Measurements from ENCODE around the gene NALCN. TPM values are rescaled to one million over a fixed set of nuclear protein-coding genes. Genes with fewer than 3 reads are reported as not detected.

Gene NALCN
- total RNA-seq, 2 donors from 2014 or later, result 1.6 to 4.6 TPM

- Histone ChIP-seq H3K4me3 (no peak overlapping the region), H3K27me3 (no peaks in the 10 kb centered on the region), H3K27ac (no peak overlapping the region), H3K36me3 (replicated peaks in 1 of 2; ENCODE audit: insufficient read depth in 1 of 2, low read depth in 2 of 2) (no peaks in the 10 kb centered on the region), H3K4me1 (no peaks in the 10 kb centered on the region), H3K9me3 (no peaks in the 10 kb centered on the region)
- TF ChIP-seq CTCF (IDR thresholded peaks at IDR 0.05), result no peak
- ATAC-seq (no peak), DNase-seq (no peak)
- intact Hi-C loops (cut with DNase I), result no loop called here
- WGBS, 2 donors, result 89 to 92% methylated on average over 5 of the region's 5 CpGs
Observed at GRCh38 chr13:101354895-101355294, 61.4 kb downstream of the NALCN start.

GRCh38 chr13:101346942-101347728, 69.2 kb downstream of the NALCN start:
- WGBS, 2 donors, result 88 to 89% methylated on average over 5 of the region's 5 CpGs
- DNase-seq (no peak), ATAC-seq (no peak)
- intact Hi-C loops (cut with DNase I), result no loop called here
- Histone ChIP-seq H3K27me3 (no peaks in the 10 kb centered on the region), H3K27ac (no peak overlapping the region), H3K36me3 (replicated peaks in 1 of 2; ENCODE audit: insufficient read depth in 1 of 2, low read depth in 2 of 2) (no peaks in the 10 kb centered on the region), H3K4me1 (no peaks in the 10 kb centered on the region), H3K4me3 (no peak overlapping the region), H3K9me3 (no peaks in the 10 kb centered on the region)
- TF ChIP-seq CTCF (IDR thresholded peaks at IDR 0.05), result no peak
- TF ChIP-seq POLR2A (IDR thresholded peaks at IDR 0.05), result no peak

- 86 to 87% methylated on average over 4 of the region's 4 CpGs for WGBS, 2 donors
- no peak for ATAC-seq
- intact Hi-C loops (cut with DNase I), result no loop called here
Observed at GRCh38 chr13:101346161-101346560, 70.1 kb downstream of the NALCN start.

GRCh38 chr13:101343128-101343787, 73.0 kb downstream of the NALCN start:
- WGBS, 2 donors, result 71 to 76% methylated on average over 5 of the region's 5 CpGs
- TF ChIP-seq POLR2A (IDR thresholded peaks at IDR 0.05), result no peak
- no peaks in the 10 kb centered on the region for H3K4me1 ChIP-seq
- H3K36me3 ChIP-seq (replicated peaks in 1 of 2; ENCODE audit: insufficient read depth in 1 of 2, low read depth in 2 of 2), result no peaks in the 10 kb centered on the region
- DNase-seq (no peak), ATAC-seq (no peak)
- intact Hi-C loops (cut with DNase I), result no loop called here
- H3K27me3 ChIP-seq, result no peaks in the 10 kb centered on the region
- H3K27ac ChIP-seq, result no peak overlapping the region
- H3K9me3 ChIP-seq, result no peaks in the 10 kb centered on the region
- no peak overlapping the region for H3K4me3 ChIP-seq

More at GRCh38 chr13:101346161-101346560, 70.1 kb downstream of the NALCN start:
- DNase-seq, result no peak
- H3K9me3 ChIP-seq, result no peaks in the 10 kb centered on the region
- no peak overlapping the region for H3K27ac ChIP-seq
- no peaks in the 10 kb centered on the region for H3K4me1 ChIP-seq
- TF ChIP-seq CTCF (IDR thresholded peaks at IDR 0.05) (no peak), POLR2A (IDR thresholded peaks at IDR 0.05) (no peak)
- no peaks in the 10 kb centered on the region for H3K27me3 ChIP-seq
- H3K4me3 ChIP-seq, result no peak overlapping the region
- H3K36me3 ChIP-seq (replicated peaks in 1 of 2; ENCODE audit: insufficient read depth in 1 of 2, low read depth in 2 of 2), result no peaks in the 10 kb centered on the region

- Histone ChIP-seq H3K27ac (no peak overlapping the region), H3K36me3 (replicated peaks in 1 of 2; ENCODE audit: insufficient read depth in 1 of 2, low read depth in 2 of 2) (no peaks in the 10 kb centered on the region), H3K4me1 (no peaks in the 10 kb centered on the region), H3K4me3 (no peak overlapping the region), H3K9me3 (no peaks in the 10 kb centered on the region), H3K27me3 (no peaks in the 10 kb centered on the region)
- no peak for DNase-seq
- no peak for TF ChIP-seq POLR2A (IDR thresholded peaks at IDR 0.05)
- no peak for TF ChIP-seq CTCF (IDR thresholded peaks at IDR 0.05)
- intact Hi-C loops (cut with DNase I), result no loop called here
- 82 to 83% methylated on average over 1 of the region's 1 CpG for WGBS, 2 donors
- ATAC-seq, result no peak
Observed at GRCh38 chr13:101341464-101341863, 74.8 kb downstream of the NALCN start.

All from body of pancreas (tissue), 4 donors.